Fibroblast of lung (primary cell): ENCODE results near the gene GPX4.

Experiments used
- EZH2 ChIP-seq: IDR thresholded peaks from 2 replicates; pipeline ENCODE4 v1.5.1; 2012; ENCODE audit warnings: low read length, control low read depth, mild to moderate bottlenecking; ENCODE audit errors: missing control alignments
- TF ChIP-seq, protein P1 (sequence below), 2 donors: IDR thresholded peaks in 1 of 2; conservative IDR thresholded peaks in 1 of 2; 1 replicate in 1 of 2; 2 replicates in 1 of 2; pipeline ENCODE4 v1.5.1; 2011 to 2012; ENCODE audit warnings: low read length in 2 of 2, control low read depth in 1 of 2, inconsistent platforms in 1 of 2, low read depth in 1 of 2, mild to moderate bottlenecking in 1 of 2

DNA sequence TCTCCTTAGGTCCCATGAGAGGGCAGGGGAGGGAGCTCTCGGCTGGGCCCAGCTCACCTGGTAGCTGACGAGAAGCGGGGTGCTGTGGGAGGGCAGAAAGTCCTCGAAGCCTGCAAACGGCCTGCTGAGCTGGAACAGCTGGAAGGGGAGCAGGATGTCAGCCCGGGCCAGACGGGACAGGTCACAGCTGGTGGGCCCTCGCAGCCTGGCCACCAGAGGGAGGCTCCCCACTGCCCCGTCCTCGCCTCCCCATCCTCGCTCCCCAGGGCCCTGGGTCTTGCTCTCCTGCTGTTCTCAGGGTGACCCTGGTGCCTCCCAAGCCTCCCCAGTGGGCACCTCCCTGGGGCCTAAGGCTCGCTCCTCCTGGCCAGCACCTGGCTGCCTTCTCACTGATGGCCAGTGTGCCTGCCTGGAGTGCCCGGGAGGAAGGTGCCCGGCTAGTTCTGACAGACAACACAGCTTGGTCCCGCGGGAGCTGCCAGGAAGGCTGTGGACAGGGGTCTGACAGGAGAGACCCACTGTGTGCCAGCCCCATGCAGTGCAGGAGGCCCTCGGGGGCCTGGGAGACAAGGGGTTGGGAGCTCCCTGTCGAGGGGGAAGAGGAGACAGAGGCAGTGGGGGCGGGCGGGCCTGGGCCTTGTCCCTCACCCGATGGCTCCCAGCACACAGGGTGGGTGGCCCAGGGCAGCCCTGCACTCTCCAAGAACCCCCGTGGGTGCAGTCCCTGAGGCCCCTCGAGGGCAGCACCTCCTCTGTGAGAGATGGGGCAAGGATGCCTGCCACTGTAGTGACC is 20.3 kb downstream of the GPX4 start:
- TF ChIP-seq, protein P1, sequence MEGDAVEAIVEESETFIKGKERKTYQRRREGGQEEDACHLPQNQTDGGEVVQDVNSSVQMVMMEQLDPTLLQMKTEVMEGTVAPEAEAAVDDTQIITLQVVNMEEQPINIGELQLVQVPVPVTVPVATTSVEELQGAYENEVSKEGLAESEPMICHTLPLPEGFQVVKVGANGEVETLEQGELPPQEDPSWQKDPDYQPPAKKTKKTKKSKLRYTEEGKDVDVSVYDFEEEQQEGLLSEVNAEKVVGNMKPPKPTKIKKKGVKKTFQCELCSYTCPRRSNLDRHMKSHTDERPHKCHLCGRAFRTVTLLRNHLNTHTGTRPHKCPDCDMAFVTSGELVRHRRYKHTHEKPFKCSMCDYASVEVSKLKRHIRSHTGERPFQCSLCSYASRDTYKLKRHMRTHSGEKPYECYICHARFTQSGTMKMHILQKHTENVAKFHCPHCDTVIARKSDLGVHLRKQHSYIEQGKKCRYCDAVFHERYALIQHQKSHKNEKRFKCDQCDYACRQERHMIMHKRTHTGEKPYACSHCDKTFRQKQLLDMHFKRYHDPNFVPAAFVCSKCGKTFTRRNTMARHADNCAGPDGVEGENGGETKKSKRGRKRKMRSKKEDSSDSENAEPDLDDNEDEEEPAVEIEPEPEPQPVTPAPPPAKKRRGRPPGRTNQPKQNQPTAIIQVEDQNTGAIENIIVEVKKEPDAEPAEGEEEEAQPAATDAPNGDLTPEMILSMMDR (conservative IDR thresholded peaks at IDR 0.05 in 1 of 2, IDR thresholded peaks at IDR 0.05 in 1 of 2; ENCODE audit: low read depth in 1 of 2, low read length in 2 of 2): no peak
- no peak for TF ChIP-seq EZH2
